Thyroid gland (tissue), 4 donors: Measurements from ENCODE around the gene MCOLN2. TPM values are rescaled to one million over a fixed set of nuclear protein-coding genes. Genes with fewer than 3 reads are reported as not detected.
A peak's percentile ranks its signal among the peaks of the same experiment; 100 is the strongest.

ENCODE experiments used
- DNase-seq, 2 donors: peaks; one replicate each; pipeline ENCODE4 v3.0.0-alpha.2; 2019
- H3K27ac ChIP-seq, 3 donors: fragments of 200-600 bp; sonication (generic); 1 replicate in 2 of 3; 2 replicates in 1 of 3; pipeline ENCODE4 v1.5.1; 2016 to 2019; ENCODE audit warnings: mild to moderate bottlenecking in 1 of 3, moderate library complexity in 1 of 3
- H3K27me3 ChIP-seq: fragments of 200-600 bp; sonication (generic); one replicate; pipeline ENCODE4 v1.5.1; 2019
- H3K36me3 ChIP-seq, 2 donors: fragments of 200-600 bp; sonication (generic); one replicate each; pipeline ENCODE4 v1.5.1; 2016 to 2019
- H3K4me1 ChIP-seq, 2 donors: fragments of 200-600 bp; sonication (generic); one replicate each; pipeline ENCODE4 v1.5.1; 2017 to 2019
- H3K4me3 ChIP-seq, 3 donors: fragments of 200-600 bp; sonication (generic); replicated peaks in 1 of 3; 1 replicate in 2 of 3; 2 replicates in 1 of 3; pipeline ENCODE4 v1.5.1; 2016; ENCODE audit warnings: mild to moderate bottlenecking in 1 of 3
- H3K9me3 ChIP-seq: fragments of 200-600 bp; sonication (generic); one replicate; pipeline ENCODE4 v1.5.1; 2017
- CTCF ChIP-seq, 6 experiments: fragments of 200-600 bp in 3 of 6; fragments of 450-650 bp in 3 of 6; sonication (generic) in 3 of 6; IDR thresholded peaks; one replicate each; pipeline ENCODE4 v1.5.1; 2016 to 2019; ENCODE audit warnings: antibody characterized with exemption in 6 of 6, mild to moderate bottlenecking in 2 of 6, inconsistent platforms in 1 of 6, moderate library complexity in 1 of 6
- POLR2A ChIP-seq, 2 donors: fragments of 450-650 bp; IDR thresholded peaks; one replicate each; pipeline ENCODE4 v1.6.1; 2017; ENCODE audit warnings: antibody characterized with exemption in 2 of 2, mild to moderate bottlenecking in 2 of 2, moderate library complexity in 1 of 2
- WGBS, 2 donors: methylation state at CpG; one replicate each; pipeline ENCODE4 v1.1.5; 2017; 5-methylcytosine and 5-hydroxymethylcytosine counted together
- intact Hi-C: fragments of 100-400 bp; cut with DNase I; formaldehyde crosslinking; loops from one replicate; pipeline ENCODE4 v1.15.1; 2023
- total RNA-seq, 4 donors: library from RNA; depleted of rRNA; stranded (reverse); fragments of >200 nt; gene quantifications; one replicate each; pipeline ENCODE4 v1.2.3, GENCODE V29; 2016

The MCOLN2 gene
- total RNA-seq, 4 donors from 2014 or later = 0.29 to 2.5 (median 1.4) TPM

GRCh38 chr1:84899969-84900368 is 96.9 kb downstream of the MCOLN2 start:
- Histone ChIP-seq H3K4me1 (no peaks in the 10 kb centered on the region), H3K4me3 (no peak overlapping the region), H3K9me3 (no peaks in the 10 kb centered on the region), H3K27me3 (no peaks in the 10 kb centered on the region), H3K27ac (no peak overlapping the region), H3K36me3 (no peaks in the 10 kb centered on the region)
- TF ChIP-seq CTCF (IDR thresholded peaks at IDR 0.05) = no peak
- TF ChIP-seq POLR2A (IDR thresholded peaks at IDR 0.05) = no peak
- intact Hi-C loops = no loop called here
- 76 to 90% methylated on average over 1 of the region's 1 CpG for WGBS, 2 donors
- DNase-seq = no peak

- peaks cover 3 to 10% of the 10 kb centered on the region in 2 donors for H3K4me1 ChIP-seq
- no peak overlapping the region for H3K27ac ChIP-seq
- WGBS, 2 donors = 72 to 83% methylated on average over 2 of the region's 2 CpGs
- H3K36me3 ChIP-seq = no peaks in the 10 kb centered on the region
- H3K9me3 ChIP-seq = no peaks in the 10 kb centered on the region
- TF ChIP-seq CTCF (IDR thresholded peaks at IDR 0.05) = no peak
- no peak for TF ChIP-seq POLR2A (IDR thresholded peaks at IDR 0.05)
- no peak for DNase-seq
- H3K27me3 ChIP-seq = no peaks in the 10 kb centered on the region
- H3K4me3 ChIP-seq = no peak overlapping the region
- intact Hi-C loops = no loop called here
Observed at GRCh38 chr1:84896279-84896678, 100.6 kb downstream of the MCOLN2 start.

GRCh38 chr1:84892705-84893618 is 104.0 kb downstream of the MCOLN2 start, which contains the start of gene LPAR3:
Gene LPAR3, minus strand, starts transcription at chr1:84893206. Its CDS starts 27,086 bp downstream, at chr1:84866120.
- no peaks in the 10 kb centered on the region for H3K27me3 ChIP-seq
- peak within 1 kb of the TSS in 1 of 3 donors; percentile 10 for H3K4me3 ChIP-seq
- peak; percentile 11 to 13 for DNase-seq
- H3K9me3 ChIP-seq = no peaks in the 10 kb centered on the region
- no peak within 1 kb of the TSS for H3K27ac ChIP-seq
- H3K36me3 ChIP-seq = no peaks in the 10 kb centered on the region
- peaks cover 3 to 10% of the 10 kb centered on the region in 2 donors for H3K4me1 ChIP-seq
- TF ChIP-seq CTCF (IDR thresholded peaks at IDR 0.05) (no peak), POLR2A (IDR thresholded peaks at IDR 0.05) (no peak)
- WGBS, 2 donors = 3% methylated on average over 18 to 27 of the region's 93 CpGs
- intact Hi-C loops = no loop called here

- Histone ChIP-seq H3K4me1 (peaks cover 3 to 10% of the 10 kb centered on the region in 2 donors), H3K4me3 (no peak overlapping the region), H3K27ac (no peak overlapping the region), H3K36me3 (no peaks in the 10 kb centered on the region), H3K9me3 (no peaks in the 10 kb centered on the region), H3K27me3 (no peaks in the 10 kb centered on the region)
- no peak for DNase-seq
- TF ChIP-seq POLR2A (IDR thresholded peaks at IDR 0.05) = no peak
- intact Hi-C loops = no loop called here
- 57 to 86% methylated on average over 2 of the region's 2 CpGs for WGBS, 2 donors
Observed at GRCh38 chr1:84890566-84890965, 106.3 kb downstream of the MCOLN2 start.

GRCh38 chr1:84889437-84889836 is 107.5 kb downstream of the MCOLN2 start:
- no peak for DNase-seq
- Histone ChIP-seq H3K4me1 (peaks cover 3 to 10% of the 10 kb centered on the region in 2 donors), H3K36me3 (no peaks in the 10 kb centered on the region), H3K9me3 (no peaks in the 10 kb centered on the region), H3K4me3 (no peak overlapping the region), H3K27me3 (no peaks in the 10 kb centered on the region), H3K27ac (no peak overlapping the region)
- intact Hi-C loops = no loop called here
- WGBS, 2 donors = 76 to 80% methylated on average over 5 of the region's 5 CpGs
- TF ChIP-seq POLR2A (IDR thresholded peaks at IDR 0.05) (no peak), CTCF (IDR thresholded peaks at IDR 0.05) (no peak)
